Measurements from ENCODE around the gene NOC4L.

The NOC4L gene

GRCh38 chr12:132173135-132174014 is 29.1 kb downstream of the NOC4L start:
- Mint-ChIP-seq H3K36me3 (ENCODE audit: low read depth) (no peaks in the 10 kb centered on the region), H3K27ac (no peak overlapping the region), H3K4me3 (no peak overlapping the region), H3K4me1 (ENCODE audit: low read depth) (peaks cover 13% of the 10 kb centered on the region), H3K9me3 (no peaks in the 10 kb centered on the region), H3K27me3 (peaks cover 3% of the 10 kb centered on the region)

GRCh38 chr12:132174015-132174838 is 30.0 kb downstream of the NOC4L start:
- Mint-ChIP-seq H3K27ac (no peak overlapping the region), H3K27me3 (peaks cover 3% of the 10 kb centered on the region), H3K4me1 (ENCODE audit: low read depth) (peaks cover 22% of the 10 kb centered on the region), H3K4me3 (no peak overlapping the region), H3K9me3 (no peaks in the 10 kb centered on the region), H3K36me3 (ENCODE audit: low read depth) (no peaks in the 10 kb centered on the region)

GRCh38 chr12:132174839-132175490 is 30.7 kb downstream of the NOC4L start:
- Mint-ChIP-seq H3K9me3 (no peaks in the 10 kb centered on the region), H3K36me3 (ENCODE audit: low read depth) (no peaks in the 10 kb centered on the region), H3K4me1 (ENCODE audit: low read depth) (peaks cover 26% of the 10 kb centered on the region), H3K27ac (no peak overlapping the region), H3K27me3 (peaks cover 3% of the 10 kb centered on the region), H3K4me3 (no peak overlapping the region)

GRCh38 chr12:132175496-132176384 is 31.5 kb downstream of the NOC4L start:
- Mint-ChIP-seq H3K4me1 (ENCODE audit: low read depth) (peaks cover 26% of the 10 kb centered on the region), H3K27me3 (peaks cover 3% of the 10 kb centered on the region), H3K36me3 (ENCODE audit: low read depth) (no peaks in the 10 kb centered on the region), H3K27ac (no peak overlapping the region), H3K9me3 (no peaks in the 10 kb centered on the region), H3K4me3 (no peak overlapping the region)

GRCh38 chr12:132176385-132176919 is 32.2 kb downstream of the NOC4L start:
- Mint-ChIP-seq H3K4me1 (ENCODE audit: low read depth) (peaks cover 26% of the 10 kb centered on the region), H3K4me3 (no peak overlapping the region), H3K9me3 (no peaks in the 10 kb centered on the region), H3K27ac (no peak overlapping the region), H3K36me3 (ENCODE audit: low read depth) (no peaks in the 10 kb centered on the region), H3K27me3 (peaks cover 3% of the 10 kb centered on the region)

GRCh38 chr12:132176920-132177551 is 32.8 kb downstream of the NOC4L start:
- Mint-ChIP-seq H3K36me3 (ENCODE audit: low read depth) (no peaks in the 10 kb centered on the region), H3K4me1 (ENCODE audit: low read depth) (peaks cover 26% of the 10 kb centered on the region), H3K27ac (no peak overlapping the region), H3K9me3 (no peaks in the 10 kb centered on the region), H3K27me3 (peaks cover 3% of the 10 kb centered on the region), H3K4me3 (no peak overlapping the region)

- no peaks in the 10 kb centered on the region for H3K36me3 Mint-ChIP-seq (ENCODE audit: low read depth)
- no peak overlapping the region for H3K27ac Mint-ChIP-seq
- H3K4me1 Mint-ChIP-seq (ENCODE audit: low read depth), result peaks cover 23% of the 10 kb centered on the region
- H3K9me3 Mint-ChIP-seq, result no peaks in the 10 kb centered on the region
- peak overlapping the region; percentile 71 for H3K4me3 Mint-ChIP-seq
- H3K27me3 Mint-ChIP-seq, result peaks cover 3% of the 10 kb centered on the region
Measured at GRCh38 chr12:132178316-132178715, 34.1 kb downstream of the NOC4L start.

GRCh38 chr12:132178801-132179401 is 34.6 kb downstream of the NOC4L start:
- Mint-ChIP-seq H3K27me3 (peaks cover 3% of the 10 kb centered on the region), H3K27ac (no peak overlapping the region), H3K9me3 (no peaks in the 10 kb centered on the region), H3K4me1 (ENCODE audit: low read depth) (peaks cover 23% of the 10 kb centered on the region), H3K4me3 (peak overlapping the region; percentile 71), H3K36me3 (ENCODE audit: low read depth) (no peaks in the 10 kb centered on the region)

- Mint-ChIP-seq H3K27ac (no peak overlapping the region), H3K4me3 (no peak overlapping the region), H3K36me3 (ENCODE audit: low read depth) (no peaks in the 10 kb centered on the region), H3K4me1 (ENCODE audit: low read depth) (peaks cover 21% of the 10 kb centered on the region), H3K27me3 (peaks cover 2% of the 10 kb centered on the region), H3K9me3 (no peaks in the 10 kb centered on the region)
Measured at GRCh38 chr12:132179431-132180362, 35.4 kb downstream of the NOC4L start.

- Mint-ChIP-seq H3K4me1 (ENCODE audit: low read depth) (peaks cover 23% of the 10 kb centered on the region), H3K27ac (no peak overlapping the region), H3K9me3 (no peaks in the 10 kb centered on the region), H3K36me3 (ENCODE audit: low read depth) (no peaks in the 10 kb centered on the region), H3K4me3 (no peak overlapping the region), H3K27me3 (peaks cover 4% of the 10 kb centered on the region)
Measured at GRCh38 chr12:132180648-132181546, 36.6 kb downstream of the NOC4L start.

- no peaks in the 10 kb centered on the region for H3K36me3 Mint-ChIP-seq (ENCODE audit: low read depth)
- H3K27ac Mint-ChIP-seq, result no peak overlapping the region
- peaks cover 31% of the 10 kb centered on the region for H3K4me1 Mint-ChIP-seq (ENCODE audit: low read depth)
- H3K27me3 Mint-ChIP-seq, result peaks cover 4% of the 10 kb centered on the region
- no peak overlapping the region for H3K4me3 Mint-ChIP-seq
- H3K9me3 Mint-ChIP-seq, result no peaks in the 10 kb centered on the region
Measured at GRCh38 chr12:132181570-132182200, 37.4 kb downstream of the NOC4L start.
